Endothelial cell of umbilical vein (primary cell): Measurements from ENCODE around the gene FMN1. TPM values are rescaled to one million over a fixed set of nuclear protein-coding genes. Genes with fewer than 3 reads are reported as not detected.

Experiments
- BruUV-seq: library from RNA; stranded (reverse); fragments of 400-500 nt; replicated peaks from 2 replicates; lab custom pipeline; 2021; lab: Mats Ljungman, UMichigan
- CTCF ChIA-PET: fragments of 300-600, 350-600 bp; sonication (Branson Sonifier 250); formaldehyde crosslinking; loops from one replicate; lab custom pipeline; 2021; ENCODE audit warnings: antibody characterized with exemption, inconsistent platforms; lab: Charles Lee
- POLR2A ChIA-PET: fragments of 300-600, 350-600 bp; sonication (Branson Sonifier 250); formaldehyde crosslinking; loops from one replicate; lab custom pipeline; 2021; ENCODE audit warnings: antibody characterized with exemption, inconsistent platforms; lab: Charles Lee
- DNase-seq: peaks from one replicate; pipeline ENCODE4 v3.0.0-alpha.2; 2011; ENCODE audit warnings: low read depth, low spot score
- FAIRE-seq: peaks from 2 replicates; lab custom pipeline; 2011; peaks lifted over from hg19 to GRCh38; lab: Jason Lieb, UNC
- H2AFZ ChIP-seq: 2 replicates; pipeline ENCODE4 v1.6.0; 2012; ENCODE audit warnings: low read depth, low read length, control low read depth, inconsistent platforms
- H3K27ac ChIP-seq: 2 replicates; pipeline ENCODE4 v1.5.1; 2011; ENCODE audit warnings: low read depth, mild to moderate bottlenecking, control low read depth, low read length, moderate library complexity; ENCODE audit not compliant: insufficient read depth
- H3K27me3 ChIP-seq, 2 experiments: 2 replicates each; pipeline versions ENCODE4 v1.6.0 to v1.6.1; 2011; ENCODE audit warnings: low read length in 2 of 2, mixed read lengths in 1 of 2; ENCODE audit not compliant: control insufficient read depth in 2 of 2, insufficient read depth in 2 of 2
- H3K36me3 ChIP-seq, 2 experiments: 2 replicates in 1 of 2; 3 replicates in 1 of 2; pipeline ENCODE4 v1.5.1; 2011; ENCODE audit warnings: low read length in 2 of 2, mild to moderate bottlenecking in 1 of 2, moderate library complexity in 1 of 2; ENCODE audit not compliant: control insufficient read depth in 2 of 2, insufficient read depth in 2 of 2; ENCODE audit errors: extremely low read depth in 1 of 2
- H3K4me1 ChIP-seq: 3 replicates; pipeline ENCODE4 v1.5.1; 2011; ENCODE audit warnings: mild to moderate bottlenecking, low read length; ENCODE audit not compliant: control insufficient read depth, insufficient read depth; ENCODE audit errors: extremely low read depth
- H3K4me2 ChIP-seq: 2 replicates; pipeline ENCODE4 v1.6.1; 2011; ENCODE audit warnings: low read length, control low read depth, mixed read lengths; ENCODE audit not compliant: insufficient read depth
- H3K4me3 ChIP-seq, 3 experiments: fragments of 200-600 bp in 1 of 3; sonication (generic), shearing (Covaris generic) in 1 of 3; replicated peaks in 1 of 3; 2 replicates each; pipeline ENCODE4 v1.5.1; 2011 to 2016; ENCODE audit warnings: control low read depth in 3 of 3, low read length in 3 of 3, mild to moderate bottlenecking in 2 of 3, inconsistent platforms in 1 of 3, low read depth in 1 of 3, moderate library complexity in 1 of 3; ENCODE audit not compliant: insufficient read depth in 1 of 3
- H3K79me2 ChIP-seq: 2 replicates; pipeline ENCODE4 v1.6.0; 2012; ENCODE audit warnings: low read length, inconsistent platforms; ENCODE audit not compliant: control insufficient read depth, insufficient read depth
- H3K9ac ChIP-seq: replicated peaks from 2 replicates; pipeline ENCODE3; 2011; ENCODE audit warnings: low read length, control low read depth; ENCODE audit not compliant: insufficient read depth; ENCODE audit errors: extremely low read depth
- H3K9me1 ChIP-seq: replicated peaks from 3 replicates; pipeline ENCODE4 v1.6.0; 2011; ENCODE audit warnings: mild to moderate bottlenecking, low read length; ENCODE audit not compliant: control insufficient read depth, insufficient read depth; ENCODE audit errors: extremely low read depth
- H3K9me3 ChIP-seq: replicated peaks from 2 replicates; pipeline ENCODE4 v1.5.1; 2012; ENCODE audit warnings: low read length, inconsistent platforms; ENCODE audit not compliant: control insufficient read depth, insufficient read depth
- H4K20me1 ChIP-seq: replicated peaks from 2 replicates; pipeline ENCODE3; 2011; ENCODE audit warnings: mild to moderate bottlenecking, low read length; ENCODE audit not compliant: control insufficient read depth, insufficient read depth; ENCODE audit errors: extremely low read depth
- EZH2 ChIP-seq: IDR thresholded peaks from 2 replicates; pipeline ENCODE4 v1.6.1; 2012; ENCODE audit warnings: borderline replicate concordance, low read depth, mild to moderate bottlenecking, moderate library complexity, low read length, inconsistent platforms; ENCODE audit not compliant: severe bottlenecking
- FOS ChIP-seq: IDR thresholded peaks from 2 replicates; pipeline ENCODE4 v1.6.1; 2011; ENCODE audit warnings: mild to moderate bottlenecking, low read length, moderate library complexity, borderline replicate concordance; ENCODE audit not compliant: insufficient read depth
- GATA2 ChIP-seq: IDR thresholded peaks from 2 replicates; pipeline ENCODE4 v1.7.0; 2011; ENCODE audit warnings: low read depth, mild to moderate bottlenecking, moderate library complexity, mixed read lengths, low read length; ENCODE audit not compliant: insufficient read length, insufficient read depth
- JUN ChIP-seq: IDR thresholded peaks from 2 replicates; pipeline ENCODE4 v1.6.1; 2011; ENCODE audit warnings: borderline replicate concordance, low read depth; ENCODE audit not compliant: insufficient read length, insufficient read depth
- MAX ChIP-seq: IDR thresholded peaks from 2 replicates; pipeline ENCODE4 v1.6.1; 2011; ENCODE audit not compliant: insufficient read depth, insufficient read length
- MYC ChIP-seq: IDR thresholded peaks from one replicate; pipeline ENCODE4 v1.6.1; 2011; ENCODE audit warnings: mild to moderate bottlenecking, low read depth, low read length
- POLR2A ChIP-seq: IDR thresholded peaks from 2 replicates; pipeline ENCODE4 v1.6.1; 2012; ENCODE audit warnings: low read depth, mild to moderate bottlenecking, control low read depth, low read length
- POLR2AphosphoS5 ChIP-seq: IDR thresholded peaks from 2 replicates; pipeline ENCODE4 v1.6.1; 2012; ENCODE audit warnings: low read depth, mild to moderate bottlenecking, control low read depth, low read length, moderate library complexity; ENCODE audit not compliant: insufficient read depth
- dilution Hi-C: fragments of 300-500 bp; cut with MboI; formaldehyde crosslinking; loops from one replicate; pipeline ENCODE4 v1.15.0; 2019; ENCODE audit warnings: low sequenced_read_pairs; ENCODE audit not compliant: extremely low pct_ligation_motif_present
- intact Hi-C: fragments of 100-400 bp; cut with micrococcal nuclease; formaldehyde crosslinking; loops from one replicate; pipeline ENCODE4 v1.10.0; 2022
- polyA plus RNA-seq, 4 experiments: library from polyadenylated mRNA; depleted of rRNA in 3 of 4; stranded (reverse) in 3 of 4; unstranded in 1 of 4; fragments of >200 nt; gene quantifications; 2 replicates each; pipeline versions ENCODE4 v1.2.1 to v1.2.3, GENCODE V29; 2011 to 2012; ENCODE audit warnings: missing spikeins in 1 of 4
- total RNA-seq: library from RNA; stranded (reverse); gene quantifications from 2 replicates; pipeline ENCODE4 v1.2.3, GENCODE V29; 2021
- TF ChIP-seq, protein P1 (sequence below), 2 donors: IDR thresholded peaks; 1 replicate in 1 of 2; 2 replicates in 1 of 2; pipeline ENCODE4 v1.5.1; 2011; ENCODE audit warnings: low read length in 2 of 2, mild to moderate bottlenecking in 2 of 2, moderate library complexity in 2 of 2, control low read depth in 1 of 2, inconsistent platforms in 1 of 2, low read depth in 1 of 2; ENCODE audit not compliant: insufficient read depth in 1 of 2; ENCODE audit errors: extremely low read depth in 1 of 2

The FMN1 gene
- total and polyA plus RNA-seq, 2 donors (not counting 3 experiments of a cell fraction or from before 2014, with no cell fraction given): 0.01 to 0.29 TPM

DNA sequence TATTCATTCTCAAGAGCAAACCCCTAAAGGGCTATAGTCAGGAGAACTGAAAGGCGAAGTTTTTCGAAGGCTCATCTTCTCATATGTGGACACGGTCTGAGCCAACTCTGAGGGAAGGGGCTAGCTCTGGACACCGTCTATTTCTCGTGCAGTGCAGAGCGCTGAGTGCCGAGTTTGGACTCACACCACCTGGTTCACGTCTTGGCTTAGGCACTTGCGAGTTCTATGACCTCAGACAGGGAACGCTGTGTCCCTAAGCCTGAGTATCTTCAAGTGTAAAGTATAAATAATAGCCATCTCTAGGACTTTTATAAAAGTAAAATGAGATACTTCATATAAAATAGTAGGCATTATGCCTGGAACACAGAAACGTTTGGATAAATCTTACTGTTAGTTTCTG, 223.7 kb downstream of the FMN1 start:
- Histone ChIP-seq H2AFZ (no peak overlapping the region), H3K27me3 (peaks cover 3 to 13% of the 10 kb centered on the region in 2 experiments), H3K9me1 (no peaks in the 10 kb centered on the region), H3K79me2 (no peaks in the 10 kb centered on the region), H3K4me2 (no peak overlapping the region), H3K36me3 (no peaks in the 10 kb centered on the region), H3K9me3 (no peaks in the 10 kb centered on the region), H4K20me1 (no peaks in the 10 kb centered on the region), H3K4me3 (no peak overlapping the region), H3K27ac (no peak overlapping the region), H3K9ac (no peak overlapping the region), H3K4me1 (no peaks in the 10 kb centered on the region)
- CTCF ChIA-PET: interaction anchor here (1.2 to 2.4 kb wide), 3 partner anchors 14 to 22 kb away, joined by 3 to 7 read pairs (median 4); no protein-coding TSS in a partner anchor
- FAIRE-seq (no peak), DNase-seq (no peak)
- no peak for TF ChIP-seq EZH2
- TF ChIP-seq, protein P1, sequence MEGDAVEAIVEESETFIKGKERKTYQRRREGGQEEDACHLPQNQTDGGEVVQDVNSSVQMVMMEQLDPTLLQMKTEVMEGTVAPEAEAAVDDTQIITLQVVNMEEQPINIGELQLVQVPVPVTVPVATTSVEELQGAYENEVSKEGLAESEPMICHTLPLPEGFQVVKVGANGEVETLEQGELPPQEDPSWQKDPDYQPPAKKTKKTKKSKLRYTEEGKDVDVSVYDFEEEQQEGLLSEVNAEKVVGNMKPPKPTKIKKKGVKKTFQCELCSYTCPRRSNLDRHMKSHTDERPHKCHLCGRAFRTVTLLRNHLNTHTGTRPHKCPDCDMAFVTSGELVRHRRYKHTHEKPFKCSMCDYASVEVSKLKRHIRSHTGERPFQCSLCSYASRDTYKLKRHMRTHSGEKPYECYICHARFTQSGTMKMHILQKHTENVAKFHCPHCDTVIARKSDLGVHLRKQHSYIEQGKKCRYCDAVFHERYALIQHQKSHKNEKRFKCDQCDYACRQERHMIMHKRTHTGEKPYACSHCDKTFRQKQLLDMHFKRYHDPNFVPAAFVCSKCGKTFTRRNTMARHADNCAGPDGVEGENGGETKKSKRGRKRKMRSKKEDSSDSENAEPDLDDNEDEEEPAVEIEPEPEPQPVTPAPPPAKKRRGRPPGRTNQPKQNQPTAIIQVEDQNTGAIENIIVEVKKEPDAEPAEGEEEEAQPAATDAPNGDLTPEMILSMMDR (IDR thresholded peaks at IDR 0.05; ENCODE audit: extremely low read depth in 1 of 2, insufficient read depth in 1 of 2, low read depth in 1 of 2, low read length in 2 of 2): no peak
- TF ChIP-seq MAX: no peak
- no peak for TF ChIP-seq GATA2
- no peak for TF ChIP-seq MYC
- no peak for TF ChIP-seq POLR2A
- TF ChIP-seq JUN: no peak
- TF ChIP-seq FOS: no peak
- no peak for TF ChIP-seq POLR2AphosphoS5
- dilution Hi-C loops (no loop called here), intact Hi-C loops (no loop called here)
- POLR2A ChIA-PET: no interaction called here
- no TSS peak for BruUV-seq
